ENCODE results near the gene GNA15.

GNA15 gene

DNA sequence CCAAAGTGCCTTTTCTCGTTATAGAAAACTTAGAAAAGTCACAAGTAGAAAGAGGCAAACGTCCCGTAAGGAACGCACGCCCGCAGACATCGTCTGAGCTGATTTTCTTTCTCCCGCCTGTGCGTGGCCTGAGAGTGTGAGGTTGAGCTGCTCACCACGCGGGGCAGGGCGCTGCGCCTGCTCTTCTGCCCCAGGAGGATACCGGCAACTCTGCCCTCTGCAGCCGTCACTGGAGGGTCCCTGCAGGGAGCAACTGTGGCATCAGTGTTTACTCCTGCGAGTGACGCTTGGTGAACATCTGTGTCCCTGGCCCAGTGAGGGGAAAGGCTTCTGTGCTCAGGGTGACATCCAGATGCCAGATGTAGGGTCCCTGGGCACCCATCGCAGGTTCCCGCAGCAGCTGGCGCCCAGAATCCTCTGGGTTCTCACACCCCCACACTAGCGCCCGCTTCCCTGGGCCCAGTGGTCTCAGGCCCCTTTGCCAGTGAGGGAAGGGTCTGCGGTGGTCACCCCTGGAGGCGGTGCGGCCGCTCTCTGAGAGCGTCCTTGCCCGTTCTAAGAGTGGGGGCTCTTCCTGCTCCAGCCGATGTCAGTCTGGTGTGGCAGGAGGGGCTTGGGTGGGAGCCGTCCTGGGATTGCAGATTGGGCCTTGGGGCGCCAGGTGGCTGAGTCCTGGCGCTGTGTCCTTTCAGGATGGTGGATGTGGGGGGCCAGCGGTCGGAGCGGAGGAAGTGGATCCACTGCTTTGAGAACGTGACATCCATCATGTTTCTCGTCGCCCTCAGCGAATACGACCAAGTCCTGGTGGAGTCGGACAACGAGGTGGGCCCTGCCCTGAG lies 17.4 kb upstream of the GNA15 start:
- no peak for DNase-seq (ENCODE audit: low read depth)
- Histone ChIP-seq H3K9me3 (ENCODE audit: control insufficient read depth, low read length) (no peaks in the 10 kb centered on the region), H3K36me3 (ENCODE audit: control insufficient read depth, insufficient read depth, low read length, severe bottlenecking) (peaks cover 26% of the 10 kb centered on the region), H3K27me3 (replicated peaks; ENCODE audit: control insufficient read depth, insufficient read depth, low read length) (no peaks in the 10 kb centered on the region), H3K4me3 (ENCODE audit: low read length) (no peak overlapping the region), H3K9ac (ENCODE audit: low read length) (no peak overlapping the region), H3K4me1 (ENCODE audit: control insufficient read depth, insufficient read depth, low read length) (no peaks in the 10 kb centered on the region)

DNA sequence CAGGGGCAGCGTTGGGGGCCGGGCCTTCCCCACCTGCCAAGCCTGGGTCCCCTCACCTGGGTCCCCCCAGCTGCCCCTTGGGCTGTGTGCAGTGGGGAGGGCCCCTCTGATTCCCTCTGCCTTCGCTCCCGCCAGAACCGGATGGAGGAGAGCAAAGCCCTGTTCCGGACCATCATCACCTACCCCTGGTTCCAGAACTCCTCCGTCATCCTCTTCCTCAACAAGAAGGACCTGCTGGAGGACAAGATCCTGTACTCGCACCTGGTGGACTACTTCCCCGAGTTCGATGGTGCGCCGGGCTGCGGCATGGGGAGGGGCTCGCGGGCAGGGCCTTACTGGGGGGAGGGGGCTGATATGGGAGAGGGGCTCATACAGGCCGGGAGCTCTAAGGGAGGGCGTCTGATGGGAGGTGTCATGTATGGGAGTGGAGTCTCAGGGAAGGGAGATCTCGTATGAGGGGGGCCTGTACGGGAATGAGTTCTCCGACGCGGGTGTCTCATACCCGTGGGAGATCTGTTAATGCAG lies 16.7 kb upstream of the GNA15 start:
- Histone ChIP-seq H3K4me1 (ENCODE audit: control insufficient read depth, insufficient read depth, low read length) (no peaks in the 10 kb centered on the region), H3K4me3 (ENCODE audit: low read length) (no peak overlapping the region), H3K9me3 (ENCODE audit: control insufficient read depth, low read length) (no peaks in the 10 kb centered on the region), H3K36me3 (ENCODE audit: control insufficient read depth, insufficient read depth, low read length, severe bottlenecking) (peaks cover 23% of the 10 kb centered on the region), H3K9ac (ENCODE audit: low read length) (no peak overlapping the region), H3K27me3 (replicated peaks; ENCODE audit: control insufficient read depth, insufficient read depth, low read length) (no peaks in the 10 kb centered on the region)
- no peak for DNase-seq (ENCODE audit: low read depth)

DNA sequence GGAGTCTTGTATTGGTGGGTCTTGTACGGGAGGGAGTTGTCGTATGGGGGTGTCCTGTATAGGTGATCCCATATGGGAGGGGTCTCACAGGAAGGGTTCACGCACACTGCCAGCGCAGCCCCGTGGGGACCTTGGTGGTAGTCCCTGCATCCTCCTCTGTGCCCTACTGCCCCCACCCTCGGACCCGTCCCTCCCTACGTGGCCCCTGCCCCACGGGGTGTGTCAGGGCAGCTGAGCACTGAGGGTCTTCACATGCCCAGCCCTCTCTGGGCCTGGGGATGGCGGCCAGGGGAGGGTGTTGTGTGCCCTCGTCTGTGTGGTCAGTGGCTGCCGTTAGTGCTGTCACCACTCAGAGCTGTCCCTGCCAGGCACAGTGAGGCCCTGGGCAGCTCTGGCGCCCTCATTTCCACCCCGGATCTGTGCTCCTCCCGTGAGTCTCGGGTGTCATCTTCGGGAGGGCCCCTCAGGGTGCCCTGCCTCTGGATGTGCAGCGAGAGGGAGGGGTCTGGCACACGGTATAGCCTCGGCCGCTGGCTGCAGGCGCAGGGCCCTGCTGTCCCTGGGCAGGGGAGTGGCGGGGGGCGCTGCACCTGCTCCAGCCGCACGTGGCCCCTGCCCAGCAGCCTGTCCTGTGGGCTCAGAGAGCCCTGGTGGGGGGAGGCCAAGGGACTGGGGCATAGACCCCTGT lies 16.0 kb upstream of the GNA15 start:
- Histone ChIP-seq H3K9me3 (ENCODE audit: control insufficient read depth, low read length) (no peaks in the 10 kb centered on the region), H3K4me1 (ENCODE audit: control insufficient read depth, insufficient read depth, low read length) (no peaks in the 10 kb centered on the region), H3K27me3 (replicated peaks; ENCODE audit: control insufficient read depth, insufficient read depth, low read length) (no peaks in the 10 kb centered on the region), H3K9ac (ENCODE audit: low read length) (no peak overlapping the region), H3K36me3 (ENCODE audit: control insufficient read depth, insufficient read depth, low read length, severe bottlenecking) (peaks cover 23% of the 10 kb centered on the region), H3K4me3 (ENCODE audit: low read length) (no peak overlapping the region)
- DNase-seq (ENCODE audit: low read depth): no peak

DNA sequence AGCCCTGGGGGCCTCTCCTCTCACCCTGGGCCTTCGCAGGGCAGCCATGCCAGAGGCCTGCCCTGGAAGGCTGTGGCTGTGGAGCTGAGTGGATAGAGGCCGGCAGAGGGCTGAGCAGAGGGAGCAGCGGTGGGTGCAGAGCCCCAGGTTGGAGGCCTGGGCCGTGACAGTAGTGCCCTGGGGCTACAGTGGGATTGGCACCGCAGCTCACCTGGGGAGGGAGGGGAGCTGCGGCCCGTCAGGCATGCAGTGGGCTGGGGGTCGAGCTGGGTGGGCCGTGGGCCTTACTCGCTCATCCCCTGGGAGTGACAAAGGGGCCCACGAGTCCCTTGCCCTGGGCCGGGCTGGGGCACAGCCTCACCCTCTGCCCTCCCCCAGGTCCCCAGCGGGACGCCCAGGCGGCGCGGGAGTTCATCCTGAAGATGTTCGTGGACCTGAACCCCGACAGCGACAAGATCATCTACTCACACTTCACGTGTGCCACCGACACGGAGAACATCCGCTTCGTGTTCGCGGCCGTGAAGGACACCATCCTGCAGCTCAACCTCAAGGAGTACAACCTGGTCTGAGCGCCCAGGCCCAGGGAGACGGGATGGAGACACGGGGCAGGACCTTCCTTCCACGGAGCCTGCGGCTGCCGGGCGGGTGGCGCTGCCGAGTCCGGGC lies 15.1 kb upstream of the GNA15 start:
- Histone ChIP-seq H3K36me3 (ENCODE audit: control insufficient read depth, insufficient read depth, low read length, severe bottlenecking) (peaks cover 23% of the 10 kb centered on the region), H3K27me3 (replicated peaks; ENCODE audit: control insufficient read depth, insufficient read depth, low read length) (no peaks in the 10 kb centered on the region), H3K9ac (ENCODE audit: low read length) (no peak overlapping the region), H3K9me3 (ENCODE audit: control insufficient read depth, low read length) (no peaks in the 10 kb centered on the region), H3K4me1 (ENCODE audit: control insufficient read depth, insufficient read depth, low read length) (no peaks in the 10 kb centered on the region), H3K4me3 (ENCODE audit: low read length) (no peak overlapping the region)
- no peak for DNase-seq (ENCODE audit: low read depth)

DNA sequence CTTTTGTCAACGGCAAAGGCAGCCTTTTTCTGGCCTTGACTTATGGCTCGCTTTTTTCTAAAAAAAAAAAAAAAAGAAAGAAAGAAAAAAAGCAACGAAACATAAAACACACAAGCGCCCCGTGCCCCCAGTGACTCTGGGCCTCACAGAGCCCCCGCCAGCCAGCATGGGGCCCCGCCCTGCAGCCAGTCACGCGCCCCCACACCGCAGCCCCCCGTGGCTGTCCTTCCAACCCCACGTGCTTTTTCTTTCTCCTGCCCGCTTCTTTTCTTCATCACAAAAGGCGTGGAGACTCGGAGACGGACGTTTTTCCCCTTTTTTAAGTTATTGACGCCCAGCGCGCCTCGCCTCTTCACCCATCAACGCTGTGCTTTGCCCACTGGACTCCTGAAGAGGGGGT lies 14.4 kb upstream of the GNA15 start:
- no peak for DNase-seq (ENCODE audit: low read depth)
- no peaks in the 10 kb centered on the region for H3K4me1 ChIP-seq (ENCODE audit: control insufficient read depth, insufficient read depth, low read length)

DNA sequence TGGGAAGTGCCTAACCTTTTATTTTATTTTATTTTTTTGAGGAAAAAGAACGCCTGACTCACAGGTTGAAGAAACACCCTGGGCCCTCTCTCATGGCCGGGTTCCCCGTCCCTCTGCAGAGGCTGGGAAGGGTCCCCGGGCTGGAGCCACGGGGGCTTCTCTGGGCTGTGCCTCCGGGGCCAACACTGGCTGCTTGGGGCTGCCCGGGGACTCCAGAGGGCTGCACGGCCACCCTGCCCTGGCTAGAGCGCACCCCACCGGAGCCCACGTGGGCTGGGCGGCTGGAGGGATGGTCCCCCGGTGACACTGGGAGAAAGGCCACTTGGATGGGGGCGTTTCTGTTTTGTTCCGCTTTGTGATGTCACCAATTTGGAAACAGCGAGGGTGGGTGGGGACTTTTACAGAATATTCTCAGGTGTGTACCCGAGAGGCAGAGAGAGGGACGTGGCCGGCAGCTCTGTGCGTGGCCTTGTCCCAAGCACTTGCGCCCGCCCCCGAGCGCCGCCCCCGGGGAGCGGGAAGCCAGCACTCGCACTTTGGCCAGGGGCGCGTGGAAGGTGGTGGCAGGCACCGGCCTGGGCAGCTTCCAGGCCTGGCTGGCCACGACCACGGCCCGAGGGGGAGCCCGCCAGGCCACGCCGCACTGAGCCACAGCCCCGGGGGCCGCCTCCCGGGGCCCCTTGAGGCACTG lies 13.9 kb upstream of the GNA15 start:
- H3K36me3 ChIP-seq (ENCODE audit: control insufficient read depth, insufficient read depth, low read length, severe bottlenecking): peaks cover 23% of the 10 kb centered on the region
- no peaks in the 10 kb centered on the region for H3K9me3 ChIP-seq (ENCODE audit: control insufficient read depth, low read length)
- no peaks in the 10 kb centered on the region for H3K4me1 ChIP-seq (ENCODE audit: control insufficient read depth, insufficient read depth, low read length)
- H3K4me3 ChIP-seq (ENCODE audit: low read length): no peak overlapping the region
- DNase-seq (ENCODE audit: low read depth): no peak
- H3K9ac ChIP-seq (ENCODE audit: low read length): no peak overlapping the region
- no peaks in the 10 kb centered on the region for H3K27me3 ChIP-seq (replicated peaks; ENCODE audit: control insufficient read depth, insufficient read depth, low read length)

More for the DNA sequence above, 14.4 kb upstream of the GNA15 start:
- Histone ChIP-seq H3K36me3 (ENCODE audit: control insufficient read depth, insufficient read depth, low read length, severe bottlenecking) (peaks cover 23% of the 10 kb centered on the region), H3K9me3 (ENCODE audit: control insufficient read depth, low read length) (no peaks in the 10 kb centered on the region), H3K9ac (ENCODE audit: low read length) (no peak overlapping the region), H3K4me3 (ENCODE audit: low read length) (no peak overlapping the region), H3K27me3 (replicated peaks; ENCODE audit: control insufficient read depth, insufficient read depth, low read length) (no peaks in the 10 kb centered on the region)

DNA sequence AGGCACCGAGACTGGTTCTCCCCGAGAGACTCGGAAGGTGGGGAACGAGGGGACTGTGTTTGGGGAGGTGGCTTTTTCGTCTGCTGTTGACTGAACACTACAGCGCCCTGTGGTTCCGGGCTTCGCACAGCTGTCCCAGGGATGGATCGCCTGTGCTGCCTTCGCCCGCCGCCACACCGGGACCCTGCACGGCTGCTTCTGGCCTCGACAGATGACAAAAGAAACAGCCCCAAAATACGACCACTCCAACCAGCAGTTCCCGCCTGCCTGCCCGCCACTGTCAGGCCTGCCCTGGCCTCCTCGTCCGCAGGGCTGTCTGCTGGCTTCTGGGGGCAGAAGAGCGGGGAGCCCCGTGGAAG lies 13.3 kb upstream of the GNA15 start:
- Histone ChIP-seq H3K9ac (ENCODE audit: low read length) (no peak overlapping the region), H3K4me3 (ENCODE audit: low read length) (no peak overlapping the region), H3K9me3 (ENCODE audit: control insufficient read depth, low read length) (no peaks in the 10 kb centered on the region)

DNA sequence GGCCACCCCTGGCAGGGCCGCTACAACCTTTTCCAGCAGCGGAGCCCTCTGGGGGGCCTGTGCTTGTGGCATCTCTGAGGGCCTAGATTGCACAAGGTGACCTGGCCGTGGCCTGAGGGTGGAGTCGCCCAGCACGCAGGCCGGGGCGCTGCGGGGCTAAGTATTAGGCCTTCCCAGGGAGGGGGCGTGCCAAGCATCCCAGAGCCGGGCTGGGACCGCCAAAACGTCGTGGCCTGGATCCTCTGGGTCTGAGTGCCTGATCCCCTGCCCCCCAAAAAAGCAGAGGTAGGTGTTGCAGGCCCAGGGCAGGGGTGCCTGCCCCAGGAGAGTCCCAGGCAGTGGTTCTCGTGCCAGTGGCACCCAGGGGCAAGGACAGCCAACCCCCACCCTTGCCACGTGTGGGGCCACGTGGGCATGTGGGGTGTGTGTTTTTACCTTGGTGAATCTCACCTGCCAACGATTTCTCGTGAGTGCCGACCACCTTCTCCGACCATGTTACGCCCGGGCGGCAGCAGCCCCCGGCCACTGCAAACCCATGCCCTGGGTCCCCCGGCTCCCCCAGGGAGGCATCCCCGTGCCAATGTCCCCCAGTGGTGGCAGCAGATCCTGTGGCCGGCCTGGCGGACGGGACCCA lies 12.6 kb upstream of the GNA15 start:
- no peaks in the 10 kb centered on the region for H3K4me1 ChIP-seq (ENCODE audit: control insufficient read depth, insufficient read depth, low read length)
- no peaks in the 10 kb centered on the region for H3K9me3 ChIP-seq (ENCODE audit: control insufficient read depth, low read length)
- no peaks in the 10 kb centered on the region for H3K27me3 ChIP-seq (replicated peaks; ENCODE audit: control insufficient read depth, insufficient read depth, low read length)
- no peak for DNase-seq (ENCODE audit: low read depth)
- no peak overlapping the region for H3K9ac ChIP-seq (ENCODE audit: low read length)
- H3K4me3 ChIP-seq (ENCODE audit: low read length): no peak overlapping the region
- peaks cover 21% of the 10 kb centered on the region for H3K36me3 ChIP-seq (ENCODE audit: control insufficient read depth, insufficient read depth, low read length, severe bottlenecking)

More for the DNA sequence above, 13.3 kb upstream of the GNA15 start:
- Histone ChIP-seq H3K27me3 (replicated peaks; ENCODE audit: control insufficient read depth, insufficient read depth, low read length) (no peaks in the 10 kb centered on the region), H3K4me1 (ENCODE audit: control insufficient read depth, insufficient read depth, low read length) (no peaks in the 10 kb centered on the region), H3K36me3 (ENCODE audit: control insufficient read depth, insufficient read depth, low read length, severe bottlenecking) (peaks cover 23% of the 10 kb centered on the region)
- DNase-seq (ENCODE audit: low read depth): no peak

DNA sequence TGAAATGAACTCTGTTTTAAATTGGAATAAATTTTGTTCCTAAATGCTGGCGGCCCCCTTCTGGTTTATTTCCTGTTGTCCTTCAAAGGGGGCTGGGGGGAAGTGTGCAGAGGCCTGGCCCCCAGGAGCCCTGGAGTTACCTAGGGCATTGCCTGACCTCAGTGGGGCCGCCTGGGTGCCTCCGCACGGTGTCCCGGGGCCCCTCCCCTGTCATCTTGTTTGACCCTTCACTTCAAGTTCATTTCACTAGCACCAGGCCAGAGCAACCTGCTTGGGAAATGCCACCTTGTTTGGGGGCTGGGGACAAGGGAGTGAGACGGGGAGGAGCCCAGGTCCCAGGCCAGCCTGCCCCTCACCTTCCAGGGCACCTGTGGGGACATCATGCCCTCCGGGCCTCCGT lies 11.9 kb upstream of the GNA15 start:
- no peak overlapping the region for H3K4me3 ChIP-seq (ENCODE audit: low read length)
- no peak for DNase-seq (ENCODE audit: low read depth)
- H3K36me3 ChIP-seq (ENCODE audit: control insufficient read depth, insufficient read depth, low read length, severe bottlenecking): peaks cover 14% of the 10 kb centered on the region
- no peaks in the 10 kb centered on the region for H3K27me3 ChIP-seq (replicated peaks; ENCODE audit: control insufficient read depth, insufficient read depth, low read length)
- H3K4me1 ChIP-seq (ENCODE audit: control insufficient read depth, insufficient read depth, low read length): no peaks in the 10 kb centered on the region
- no peak overlapping the region for H3K9ac ChIP-seq (ENCODE audit: low read length)
- H3K9me3 ChIP-seq (ENCODE audit: control insufficient read depth, low read length): no peaks in the 10 kb centered on the region

DNA sequence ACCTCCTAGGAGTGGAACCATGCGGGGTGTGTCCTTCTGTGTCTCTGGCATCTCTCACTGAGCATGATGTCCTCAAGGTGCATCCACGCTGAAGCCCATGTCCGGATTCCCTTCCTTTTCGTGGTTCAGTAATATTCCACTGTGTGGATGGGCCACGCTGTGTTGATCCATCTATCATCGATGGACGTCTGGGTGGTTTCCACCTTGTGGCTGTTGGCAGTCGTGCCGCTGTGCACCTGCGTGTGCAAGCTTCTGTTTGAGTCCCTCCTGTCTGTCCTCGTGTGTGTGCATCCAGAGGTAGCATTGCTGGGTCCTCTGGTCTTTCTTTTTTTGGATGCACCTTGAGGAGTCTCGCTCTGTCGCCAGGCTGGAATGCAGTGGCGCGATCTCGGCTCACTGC lies 11.2 kb upstream of the GNA15 start:
- Histone ChIP-seq H3K9me3 (ENCODE audit: control insufficient read depth, low read length) (no peaks in the 10 kb centered on the region), H3K27me3 (replicated peaks; ENCODE audit: control insufficient read depth, insufficient read depth, low read length) (no peaks in the 10 kb centered on the region), H3K36me3 (ENCODE audit: control insufficient read depth, insufficient read depth, low read length, severe bottlenecking) (peaks cover 12% of the 10 kb centered on the region), H3K4me1 (ENCODE audit: control insufficient read depth, insufficient read depth, low read length) (no peaks in the 10 kb centered on the region), H3K9ac (ENCODE audit: low read length) (no peak overlapping the region), H3K4me3 (ENCODE audit: low read length) (no peak overlapping the region)
- no peak for DNase-seq (ENCODE audit: low read depth)

All from adipocyte (in vitro differentiated cells).